K562 (cell line): ENCODE data around the gene AP1B1. TPM values are rescaled to one million over a fixed set of nuclear protein-coding genes. Genes with fewer than 3 reads are reported as not detected.

Experiments used
- ATAC-seq: fragments of 200-7000 bp; cut with Tn5 transposase; 3 replicates; pipeline ENCODE4 v1.9.1; 2020; ENCODE audit warnings: moderate library complexity
- BruUV-seq: library from RNA; stranded (reverse); fragments of 400-500 nt; replicated peaks from 2 replicates; lab custom pipeline; 2021; lab: Mats Ljungman, UMichigan
- CTCF ChIA-PET: fragments of 300-600 bp; formaldehyde crosslinking; extraction: SDS; loops from one replicate; lab custom pipeline; 2021; ENCODE audit warnings: low intra/inter-chr PET ratio; lab: Yijun Ruan, JAX
- POLR2A ChIA-PET: fragments of 300-600, 350-650 bp; sonication (Branson Sonifier 250); formaldehyde crosslinking; extraction: SDS; loops from one replicate; lab custom pipeline; 2021; ENCODE audit warnings: antibody characterized with exemption, inconsistent platforms; lab: Yijun Ruan, JAX
- DNase-seq, 4 experiments: peaks; one replicate each; pipeline versions ENCODE4 v3.0.0 to v3.0.0-alpha.2; 2011 to 2018; ENCODE audit warnings: low spot score in 3 of 4, mixed read lengths in 3 of 4; ENCODE audit errors: extremely low read depth in 1 of 4
- FAIRE-seq: peaks from 2 replicates; lab custom pipeline; 2011; peaks lifted over from hg19 to GRCh38; lab: Jason Lieb, UNC
- H2AFZ ChIP-seq: 2 replicates; pipeline ENCODE4 v1.6.0; 2011; ENCODE audit warnings: low read depth, low read length, control low read depth, inconsistent platforms
- H3K27ac ChIP-seq: fragments of 200-600 bp; 3 replicates; pipeline ENCODE4 v1.8.0; 2011; ENCODE audit warnings: low read depth, mild to moderate bottlenecking, control low read depth, inconsistent platforms, low read length, moderate library complexity, mixed read lengths; ENCODE audit errors: extremely low read depth
- H3K27me3 ChIP-seq, 2 experiments: fragments of 300-600 bp in 1 of 2; 2 replicates in 1 of 2; 3 replicates in 1 of 2; pipeline versions ENCODE4 v1.6.0 to v1.8.0; 2011; ENCODE audit warnings: inconsistent platforms in 2 of 2, low read length in 2 of 2, mild to moderate bottlenecking in 1 of 2, mixed read lengths in 1 of 2, moderate library complexity in 1 of 2; ENCODE audit not compliant: control insufficient read depth in 2 of 2, insufficient read depth in 2 of 2
- H3K36me3 ChIP-seq: fragments of 300-600 bp; 3 replicates; pipeline ENCODE4 v1.8.0; 2011; ENCODE audit warnings: mild to moderate bottlenecking, low read length, inconsistent platforms; ENCODE audit not compliant: control insufficient read depth, insufficient read depth
- H3K4me1 ChIP-seq, 2 experiments: fragments of 200-600 bp in 1 of 2; replicated peaks in 1 of 2; 2 replicates in 1 of 2; 3 replicates in 1 of 2; pipeline versions ENCODE4 v1.5.1 to v1.8.0; 2011; ENCODE audit warnings: inconsistent platforms in 2 of 2, low read length in 2 of 2, mild to moderate bottlenecking in 1 of 2, mixed read lengths in 1 of 2, moderate library complexity in 1 of 2; ENCODE audit not compliant: control insufficient read depth in 2 of 2, insufficient read depth in 2 of 2
- H3K4me2 ChIP-seq: 2 replicates; pipeline ENCODE4 v1.6.1; 2011; ENCODE audit warnings: low read length, control low read depth, inconsistent platforms, mixed read lengths; ENCODE audit not compliant: insufficient read depth
- H3K4me3 ChIP-seq: fragments of 200-600 bp; sonication (generic), shearing (Covaris generic); 2 replicates; pipeline ENCODE4 v1.5.1; 2016; ENCODE audit warnings: control low read depth, inconsistent platforms
- H3K79me2 ChIP-seq: fragments of 200-600 bp; 3 replicates; pipeline ENCODE4 v1.8.0; 2011; ENCODE audit warnings: low read length, inconsistent platforms; ENCODE audit not compliant: control insufficient read depth, insufficient read depth
- H3K9ac ChIP-seq, 2 experiments: 2 replicates each; pipeline versions ENCODE4 v1.6.0 to v1.6.1; 2011; ENCODE audit warnings: low read depth in 2 of 2, low read length in 2 of 2, control low read depth in 1 of 2, inconsistent platforms in 1 of 2, mild to moderate bottlenecking in 1 of 2, mixed read lengths in 1 of 2; ENCODE audit not compliant: insufficient read depth in 1 of 2
- H3K9me1 ChIP-seq: one replicate; pipeline ENCODE4 v1.6.0; 2011; ENCODE audit warnings: inconsistent platforms, mild to moderate bottlenecking, low read length, moderate library complexity; ENCODE audit not compliant: control insufficient read depth, insufficient read depth
- H3K9me3 ChIP-seq: replicated peaks from 2 replicates; pipeline ENCODE4 v1.5.1; 2011; ENCODE audit warnings: low read depth, low read length, inconsistent platforms; ENCODE audit not compliant: control insufficient read depth, insufficient read depth
- H4K20me1 ChIP-seq: replicated peaks from 2 replicates; pipeline ENCODE4 v1.6.1; 2011; ENCODE audit warnings: low read length, inconsistent platforms, mixed read lengths; ENCODE audit not compliant: control insufficient read depth, insufficient read depth
- CBX1 ChIP-seq: sonication (generic); IDR thresholded peaks from 2 replicates; pipeline ENCODE4 v1.6.1; 2016; ENCODE audit warnings: antibody characterized with exemption, low read depth, mild to moderate bottlenecking
- E2F5 ChIP-seq: sonication (generic); formaldehyde crosslinking; IDR thresholded peaks from 2 replicates; pipeline ENCODE4 v1.8.0; 2022; ENCODE audit warnings: mild to moderate bottlenecking, missing genetic modification reagents
- ELF2 ChIP-seq: fragments of 250-450 bp; sonication (Bioruptor Pico); IDR thresholded peaks from 2 replicates; pipeline ENCODE4 v1.5.0; 2021; ENCODE audit warnings: mild to moderate bottlenecking
- ELF4 ChIP-seq: fragments of 450-650 bp; formaldehyde crosslinking; IDR thresholded peaks from 2 replicates; pipeline ENCODE4 v1.4.0; 2022; ENCODE audit warnings: missing genetic modification characterization
- HDAC2 ChIP-seq: fragments of 450-650 bp; IDR thresholded peaks from 2 replicates; pipeline ENCODE4 v1.6.1; 2016; ENCODE audit warnings: mild to moderate bottlenecking
- MAZ ChIP-seq, 2 experiments: fragments of 450-650 bp in 1 of 2; sonication (generic) in 1 of 2; formaldehyde crosslinking; IDR thresholded peaks in 1 of 2; conservative IDR thresholded peaks in 1 of 2; 2 replicates each; pipeline versions ENCODE4 v1.4.0 to v1.5.0; 2020; ENCODE audit warnings: mild to moderate bottlenecking in 1 of 2, missing genetic modification reagents in 1 of 2
- MBD2 ChIP-seq: sonication (generic); IDR thresholded peaks from 2 replicates; pipeline ENCODE4 v1.6.1; 2016; ENCODE audit warnings: low read depth, borderline replicate concordance
- MTA3 ChIP-seq: fragments of 450-650 bp; formaldehyde crosslinking; IDR thresholded peaks from 2 replicates; pipeline ENCODE4 v1.6.1; 2017; ENCODE audit warnings: mild to moderate bottlenecking, borderline replicate concordance
- MYNN ChIP-seq, 2 experiments: sonication (generic); formaldehyde crosslinking in 1 of 2; IDR thresholded peaks; 2 replicates each; pipeline versions ENCODE4 v1.5.0 to v1.6.1; 2016 to 2020; ENCODE audit warnings: antibody characterized with exemption in 1 of 2, missing genetic modification reagents in 1 of 2
- NRF1 ChIP-seq, 2 experiments: fragments of 450-650 bp; IDR thresholded peaks in 1 of 2; conservative IDR thresholded peaks in 1 of 2; 2 replicates each; pipeline ENCODE4 v1.6.1; 2014; ENCODE audit warnings: mild to moderate bottlenecking in 2 of 2
- PRDM10 ChIP-seq: fragments of 450-650 bp; IDR thresholded peaks from 2 replicates; pipeline ENCODE4 v1.6.1; 2018; ENCODE audit not compliant: partially characterized antibody
- RBM39 ChIP-seq: fragments of 200-400 bp; formaldehyde crosslinking; optimal IDR thresholded peaks from 2 replicates; pipeline ENCODE3; 2018; ENCODE audit warnings: low read depth, low read length
- ZNF41 ChIP-seq: fragments of 250-450 bp; sonication (Bioruptor Pico); conservative IDR thresholded peaks from 2 replicates; pipeline ENCODE4 v1.4.0; 2020; ENCODE audit warnings: mild to moderate bottlenecking
- ZNF780A ChIP-seq: fragments of 250-450 bp; sonication (Bioruptor Pico); IDR thresholded peaks from 2 replicates; pipeline ENCODE4 v1.5.0; 2021; ENCODE audit warnings: mild to moderate bottlenecking
- WGBS: fragments of 100-300 bp; shearing (Covaris generic); methylation state at CpG from one replicate; pipeline ENCODE4 v1.1.6; 2016; ENCODE audit warnings: low coverage, mixed read lengths; ENCODE audit not compliant: insufficient coverage; ENCODE audit errors: missing lambda C conversion rate; 5-methylcytosine and 5-hydroxymethylcytosine counted together
- in situ Hi-C: fragments of 300-500 bp; cut with MboI; formaldehyde crosslinking; loops from 4 replicates; pipeline ENCODE4 v1.15.0; 2018; ENCODE audit warnings: inconsistent platforms, mixed read lengths
- intact Hi-C: fragments of 100-400 bp; cut with micrococcal nuclease; formaldehyde crosslinking; loops from 2 replicates; pipeline ENCODE4 v1.14.2; 2022
- polyA plus RNA-seq, 8 experiments: library from polyadenylated mRNA; depleted of rRNA in 4 of 8; stranded (reverse) in 5 of 8; unstranded in 3 of 8; fragments of >200 nt; fragmentation: Nextera tagmentation in 2 of 8; fragmentation: Illumina TruSeq in 1 of 8; extraction: Ambion mirVana in 2 of 8; extraction: Trizol in 1 of 8; gene quantifications; 2 replicates each; pipeline versions ENCODE4 v1.2.1 to v1.2.3, GENCODE V29; 2011 to 2014; ENCODE audit warnings: inconsistent platforms in 1 of 8, missing spikeins in 1 of 8
- total RNA-seq, 7 experiments: library from RNA; depleted of rRNA in 6 of 7; stranded (reverse); fragments of >200 nt in 6 of 7; fragmentation: Illumina TruSeq in 2 of 7; extraction: Trizol in 2 of 7; gene quantifications; 2 replicates each; pipeline versions ENCODE4 v1.2.1 to v1.2.3, GENCODE V29; 2011 to 2021; ENCODE audit warnings: low replicate concordance in 1 of 7
- TF ChIP-seq, protein P1 (sequence below), 2 experiments: fragments of 200-800 bp in 1 of 2; sonication (Bioruptor generic) in 1 of 2; sonication (generic) in 1 of 2; formaldehyde crosslinking in 1 of 2; IDR thresholded peaks in 1 of 2; conservative IDR thresholded peaks in 1 of 2; 2 replicates each; pipeline versions ENCODE4 v1.5.0 to v1.6.1; 2016 to 2020; ENCODE audit warnings: missing compliant biosample characterization in 1 of 2, missing genetic modification characterization in 1 of 2, missing genetic modification reagents in 1 of 2

The AP1B1 gene
- total and polyA plus RNA-seq, 9 of the 15 experiments (the other 6 are each of a cell fraction or from before 2014, with no cell fraction given) = 1.2 to 60.9 (median 30.1) TPM

- Histone ChIP-seq H3K9me3 (no peaks in the 10 kb centered on the region), H3K27ac (no peak overlapping the region), H3K9me1 (no peaks in the 10 kb centered on the region), H2AFZ (no peak overlapping the region), H4K20me1 (no peaks in the 10 kb centered on the region; the same call in 1 of the 2 replicates), H3K27me3 (no peaks in the 10 kb centered on the region), H3K4me2 (no peak overlapping the region), H3K9ac (no peak overlapping the region), H3K4me3 (no peak overlapping the region), H3K79me2 (no peaks in the 10 kb centered on the region), H3K36me3 (peaks cover 67% of the 10 kb centered on the region), H3K4me1 (peaks cover 7 to 21% of the 10 kb centered on the region in 2 experiments)
- DNase-seq = no peak
- in situ Hi-C loops = no loop called here
- FAIRE-seq = no peak
- CTCF ChIA-PET = no interaction called here
- TF ChIP-seq ELF4 (CRISPR knock-in tag) (no peak), MYNN (IDR thresholded peaks at IDR 0.05) (no peak), MYNN (CRISPR knock-in tag; IDR thresholded peaks at IDR 0.05) (no peak), ZNF780A (CRISPR knock-in tag) (no peak), HDAC2 (no peak), MBD2 (no peak), MAZ (CRISPR knock-in tag; conservative IDR thresholded peaks at IDR 0.05 in 1 of 2, IDR thresholded peaks at IDR 0.05 in 1 of 2) (no peak), CBX1 (no peak), E2F5 (CRISPR knock-in tag) (no peak), ZNF41 (no peak), MTA3 (no peak), PRDM10 (no peak), NRF1 (conservative IDR thresholded peaks at IDR 0.05 in 1 of 2, IDR thresholded peaks at IDR 0.05 in 1 of 2) (no peak), ELF2 (CRISPR knock-in tag) (no peak), RBM39 (no peak)
- TF ChIP-seq, protein P1, sequence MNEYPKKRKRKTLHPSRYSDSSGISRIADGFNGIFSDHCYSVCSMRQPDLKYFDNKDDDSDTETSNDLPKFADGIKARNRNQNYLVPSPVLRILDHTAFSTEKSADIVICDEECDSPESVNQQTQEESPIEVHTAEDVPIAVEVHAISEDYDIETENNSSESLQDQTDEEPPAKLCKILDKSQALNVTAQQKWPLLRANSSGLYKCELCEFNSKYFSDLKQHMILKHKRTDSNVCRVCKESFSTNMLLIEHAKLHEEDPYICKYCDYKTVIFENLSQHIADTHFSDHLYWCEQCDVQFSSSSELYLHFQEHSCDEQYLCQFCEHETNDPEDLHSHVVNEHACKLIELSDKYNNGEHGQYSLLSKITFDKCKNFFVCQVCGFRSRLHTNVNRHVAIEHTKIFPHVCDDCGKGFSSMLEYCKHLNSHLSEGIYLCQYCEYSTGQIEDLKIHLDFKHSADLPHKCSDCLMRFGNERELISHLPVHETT (CRISPR knock-in tag; conservative IDR thresholded peaks at IDR 0.05 in 1 of 2, IDR thresholded peaks at IDR 0.05 in 1 of 2) = no peak
- POLR2A ChIA-PET = interaction anchor here (0.6 to 1.7 kb wide), 3 partner anchors 11 to 16 kb away, joined by 3 to 6 read pairs (median 3); no protein-coding TSS in a partner anchor
- ATAC-seq = no peak
- no TSS peak for BruUV-seq
- 82% methylated on average over 5 of the region's 8 CpGs for WGBS
- intact Hi-C loops = no loop called here
Observed at GRCh38 chr22:29298641-29299040, 89.7 kb downstream of the AP1B1 start.
